ENCODE results near the gene SMDT1.
"Not testable (repeated sequence)": the region's sequence is repeated elsewhere in the genome, so short reads cannot be mapped to it uniquely, and the experiment has no call there.

The SMDT1 gene

GRCh38 chr22:42070517-42071422 is 8.7 kb upstream of the SMDT1 start, which contains the start of gene NAGA:
Gene NAGA (minus strand): TSS chr22:42070812. CDS start chr22:42070297, 515 bp downstream.
- peak; percentile 96 for DNase-seq (ENCODE audit: low spot score)
- FAIRE-seq, result peak; percentile 98

GRCh38 chr22:42071508-42071907 is 8.0 kb upstream of the SMDT1 start:
- not testable (repeated sequence) for DNase-seq (ENCODE audit: low spot score)
- FAIRE-seq, result peak; percentile 5

GRCh38 chr22:42072606-42073330 is 6.7 kb upstream of the SMDT1 start:
- FAIRE-seq (peak; percentile 55), DNase-seq (ENCODE audit: low spot score) (no peak)

GRCh38 chr22:42073621-42074041 is 5.9 kb upstream of the SMDT1 start:
- FAIRE-seq (no peak), DNase-seq (ENCODE audit: low spot score) (no peak)

- no peak for FAIRE-seq
- DNase-seq (ENCODE audit: low spot score), result peak; percentile 47
Observed at GRCh38 chr22:42074132-42074811, 5.2 kb upstream of the SMDT1 start, which contains the start of gene PHETA2. Gene PHETA2 (plus strand): TSS chr22:42074248. CDS start chr22:42077294, 3,046 bp downstream.

- DNase-seq (ENCODE audit: low spot score), result no peak
- FAIRE-seq, result peak; percentile 63
Observed at GRCh38 chr22:42074846-42075676, 4.4 kb upstream of the SMDT1 start.

GRCh38 chr22:42076764-42077485 is 2.6 kb upstream of the SMDT1 start:
- DNase-seq (ENCODE audit: low spot score) (no peak), FAIRE-seq (no peak)

GRCh38 chr22:42077486-42078125 is 1.9 kb upstream of the SMDT1 start:
- no peak for DNase-seq (ENCODE audit: low spot score)
- no peak for FAIRE-seq

- DNase-seq (ENCODE audit: low spot score), result no peak
Observed at GRCh38 chr22:42078469-42079318, 806 bp upstream of the SMDT1 start.

GRCh38 chr22:42080287-42080686 is 787 bp downstream of the SMDT1 start:
- FAIRE-seq, result no peak
- no peak for DNase-seq (ENCODE audit: low spot score)

More at GRCh38 chr22:42078469-42079318, 806 bp upstream of the SMDT1 start:
- no peak for FAIRE-seq

GRCh38 chr22:42083119-42083518 is 3.6 kb downstream of the SMDT1 start:
- FAIRE-seq (no peak), DNase-seq (ENCODE audit: low spot score) (no peak)

GRCh38 chr22:42084874-42085273 is 5.4 kb downstream of the SMDT1 start:
- DNase-seq (ENCODE audit: low spot score) (no peak), FAIRE-seq (no peak)

- FAIRE-seq (no peak), DNase-seq (ENCODE audit: low spot score) (no peak)
Observed at GRCh38 chr22:42086051-42086450, 6.6 kb downstream of the SMDT1 start.

GRCh38 chr22:42090596-42091454 is 11.3 kb downstream of the SMDT1 start, which contains the start of gene NDUFA6:
Gene NDUFA6 (minus strand): TSS chr22:42090772. CDS start chr22:42090744, 28 bp downstream.
- DNase-seq (ENCODE audit: low spot score), result peak; percentile 99
- peak; percentile 98 for FAIRE-seq

- DNase-seq (ENCODE audit: low spot score) (no peak), FAIRE-seq (no peak)
Observed at GRCh38 chr22:42091455-42091782, 11.9 kb downstream of the SMDT1 start.

- DNase-seq (ENCODE audit: low spot score) (no peak), FAIRE-seq (no peak)
Observed at GRCh38 chr22:42101199-42101598, 21.7 kb downstream of the SMDT1 start.

GRCh38 chr22:42104332-42104860 is 24.9 kb downstream of the SMDT1 start:
- DNase-seq (ENCODE audit: low spot score); FAIRE-seq: not testable (repeated sequence)

Data from urothelium cell line (cell line).